GM21447 (cell line): ENCODE results near the gene FLOT1.

Source experiments
- ATAC-seq: cut with Tn5 transposase; IDR thresholded peaks from one replicate; pipeline ENCODE4 v1.9.1; 2021; ENCODE audit not compliant: unreplicated experiment

Gene FLOT1

DNA sequence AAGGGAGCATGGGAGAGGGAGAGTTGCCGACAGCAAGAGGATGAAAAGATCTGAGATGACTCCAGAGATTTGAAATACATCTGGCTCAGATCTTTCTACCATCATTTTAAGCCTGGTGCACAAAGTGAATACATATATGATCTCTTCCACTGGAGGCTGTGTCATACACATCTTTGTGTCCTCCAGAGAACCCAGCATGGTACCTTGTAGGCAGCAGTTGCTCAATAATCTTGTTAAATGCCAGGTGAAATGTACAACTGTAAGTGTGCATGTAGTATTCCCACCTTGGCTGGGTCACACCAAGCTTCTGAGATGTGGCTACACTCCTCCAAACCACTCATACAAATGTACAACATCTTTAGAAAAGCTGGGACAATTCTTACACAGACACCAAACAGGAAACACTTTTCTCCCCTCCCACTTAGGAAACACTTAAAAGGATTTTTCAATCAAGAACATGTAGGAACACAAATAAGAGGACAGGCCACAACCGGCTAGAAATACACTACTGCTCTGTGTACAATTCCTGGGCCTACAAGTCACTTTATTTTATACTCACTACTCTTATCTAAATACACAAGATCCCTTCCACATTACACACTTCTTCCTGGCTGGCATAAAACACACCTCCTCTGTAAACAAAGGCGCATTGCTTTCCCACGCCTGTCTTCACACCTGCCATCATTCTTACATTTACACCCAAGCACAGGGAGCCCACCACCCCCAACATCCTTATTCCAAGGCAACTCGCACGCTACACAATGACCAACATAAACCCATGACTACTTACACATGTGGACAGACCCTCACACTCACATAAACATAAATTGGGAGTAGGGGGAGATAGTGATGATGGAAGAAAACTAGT lies 5.6 kb upstream of the FLOT1 start:
- no peak for ATAC-seq

DNA sequence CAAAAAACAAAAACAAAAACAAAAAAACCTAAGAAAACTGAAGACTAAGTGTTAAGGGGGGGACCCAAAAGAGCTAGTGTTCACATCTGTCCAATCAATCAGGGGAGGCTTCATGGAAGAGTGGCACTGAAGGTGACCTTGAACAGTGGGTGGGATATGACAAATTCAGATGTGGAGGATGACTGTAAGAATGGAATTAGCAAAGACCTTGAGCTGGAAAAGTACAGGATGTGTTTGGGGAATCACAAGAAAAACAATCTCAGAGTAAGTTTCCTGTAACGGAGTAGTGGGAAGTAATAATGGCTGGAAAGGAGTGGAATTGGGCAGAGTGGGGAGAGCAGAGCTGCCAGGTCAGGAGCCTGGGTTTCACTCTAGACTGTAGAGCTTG lies 4.8 kb upstream of the FLOT1 start:
- ATAC-seq, result no peak

DNA sequence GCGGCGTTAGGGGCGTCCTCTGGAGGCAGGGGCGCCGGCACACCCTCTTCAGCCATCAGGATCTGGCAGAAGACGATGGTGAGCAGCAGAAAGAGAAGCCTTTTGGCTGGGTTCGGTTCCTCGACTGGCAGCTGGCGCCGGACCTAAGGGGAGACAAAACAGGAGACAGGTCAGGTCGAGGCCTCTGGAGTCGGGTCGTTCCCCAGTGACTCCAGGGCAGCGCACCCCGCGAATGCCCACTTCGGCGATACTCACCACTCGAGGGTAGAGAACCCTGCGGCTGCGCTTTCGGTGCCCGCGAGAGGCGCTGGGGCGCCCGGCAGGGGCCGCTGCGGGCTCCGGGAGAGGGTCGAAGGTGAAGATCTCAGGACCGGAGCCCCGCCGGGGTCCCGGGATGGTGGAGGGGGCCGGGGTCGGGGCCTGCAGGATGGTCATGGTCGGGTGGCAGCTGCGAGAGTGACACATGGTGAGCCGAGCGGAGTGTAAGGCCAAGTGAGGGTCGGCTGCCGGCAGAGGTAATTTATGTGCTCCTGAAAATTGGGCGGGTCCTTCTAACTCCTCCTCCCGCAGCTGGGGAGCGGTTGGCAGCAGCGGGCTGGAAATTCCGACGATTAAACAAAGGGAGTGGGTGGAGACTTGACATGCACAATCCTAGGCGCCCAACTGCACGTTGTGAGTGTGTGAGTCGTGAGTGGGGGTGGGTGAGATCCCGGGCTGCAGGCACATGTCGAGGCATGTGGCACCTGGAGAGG lies 1.7 kb upstream of the FLOT1 start, which contains the start of gene IER3:
Gene IER3 (minus strand): TSS at position 494 of the 752 bp plus-strand sequence. CDS start 29 bp downstream, at position 465.
- ATAC-seq, result no peak

DNA sequence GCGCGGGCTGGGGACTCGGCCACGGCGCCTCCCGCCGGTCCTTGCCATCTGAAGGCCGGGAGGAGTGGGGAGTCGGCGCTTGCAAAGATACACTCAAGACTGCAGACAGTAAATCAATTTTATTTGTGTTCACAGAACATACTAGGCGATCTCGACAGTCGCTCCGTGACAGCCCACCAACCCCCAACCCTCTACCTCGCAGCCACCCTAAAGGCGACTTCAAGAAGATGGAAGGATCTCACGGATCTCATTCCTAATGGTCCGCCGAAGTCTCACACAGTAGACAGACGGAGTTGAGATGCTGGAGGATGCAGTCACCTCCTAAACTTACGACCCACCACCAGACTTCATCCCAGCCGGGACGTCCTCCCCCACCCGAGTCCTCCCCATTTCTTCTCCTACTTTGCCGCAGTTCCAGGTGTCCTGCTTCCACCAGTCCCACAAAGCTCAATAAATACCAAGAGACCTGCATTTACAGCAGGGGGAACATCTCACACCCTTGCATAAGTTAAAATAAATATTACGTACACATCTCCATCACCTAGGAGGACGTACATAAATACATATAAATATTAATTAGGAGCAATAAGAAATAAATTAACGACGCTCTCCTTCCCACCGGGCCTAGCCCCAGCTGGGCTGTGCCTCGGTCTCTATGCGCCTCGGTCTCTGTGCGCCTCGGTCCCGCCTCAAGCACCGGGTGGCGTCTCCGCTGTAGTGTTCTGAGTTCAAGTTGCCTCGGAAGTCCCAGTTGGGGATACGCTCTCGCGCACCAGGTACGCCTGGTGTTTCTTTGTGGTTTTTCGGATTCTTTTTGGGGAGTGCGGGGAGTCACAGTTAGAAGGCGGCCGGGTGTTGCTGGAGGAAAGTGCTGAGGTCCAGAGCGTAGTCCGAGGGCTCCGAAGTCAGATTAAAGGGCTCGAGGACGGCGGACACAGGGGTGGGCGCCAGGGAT lies 889 bp upstream of the FLOT1 start:
- peak; percentile 34 for ATAC-seq

DNA sequence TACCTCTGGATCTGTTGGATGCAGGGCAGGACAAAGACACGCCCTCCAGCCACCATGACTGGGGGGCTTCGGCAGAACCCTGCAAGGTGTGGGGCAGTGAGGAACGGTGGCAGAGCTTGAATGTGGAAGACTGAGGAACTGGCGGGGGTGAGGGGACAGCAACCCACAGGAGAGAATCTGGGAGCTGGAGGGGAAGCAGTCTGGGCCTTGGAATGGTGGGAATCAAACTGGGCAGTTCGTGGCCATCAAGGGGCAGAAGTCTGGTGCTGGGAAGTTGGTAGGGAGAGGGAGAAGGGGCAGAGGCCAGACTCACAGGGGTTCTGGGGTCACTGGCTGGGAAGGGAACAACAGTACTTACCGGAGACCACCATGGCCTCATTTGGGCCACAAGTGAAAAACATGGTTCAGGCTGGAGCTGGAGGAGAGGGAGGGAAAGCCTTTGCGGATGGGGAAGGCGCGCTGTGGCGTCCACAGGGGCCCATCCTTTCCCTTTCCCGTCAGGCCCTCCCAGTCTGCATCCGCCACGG lies 635 bp downstream of the FLOT1 start:
- no peak for ATAC-seq

DNA sequence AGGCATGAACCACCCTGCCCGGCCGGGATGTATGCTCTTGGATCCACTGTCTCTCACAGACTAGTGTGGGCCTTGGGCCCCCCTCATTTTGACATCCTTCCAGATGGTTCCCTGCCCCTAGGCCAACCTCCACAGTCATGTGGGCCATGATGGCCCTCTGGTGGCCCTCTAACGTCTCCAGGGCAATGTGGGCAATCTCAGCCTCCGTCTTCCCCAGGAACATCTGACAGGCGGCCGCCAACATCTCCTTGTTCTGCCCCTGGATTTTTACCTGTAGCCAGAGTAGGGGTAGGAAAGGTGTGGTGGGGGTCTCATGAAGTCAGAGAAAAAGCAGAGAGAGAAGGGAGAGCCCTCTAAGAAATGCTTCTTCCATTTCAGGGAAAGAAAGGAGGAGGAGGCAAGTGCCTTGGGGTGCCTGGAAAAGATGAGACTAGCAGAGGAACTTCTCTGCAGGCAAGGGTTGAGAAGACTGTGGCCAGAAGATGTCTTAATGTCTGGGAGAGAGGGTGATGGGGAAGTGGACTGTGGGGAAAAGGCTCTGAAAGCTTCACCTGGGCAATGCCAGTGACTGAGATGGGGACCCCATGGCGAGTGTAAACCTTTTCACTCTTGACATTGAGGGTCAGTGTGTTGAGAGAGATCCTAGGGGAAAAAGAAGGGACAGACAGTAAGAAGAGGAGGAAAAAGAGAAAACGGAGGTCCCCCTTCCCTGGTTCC lies 1.3 kb downstream of the FLOT1 start:
- ATAC-seq, result no peak

DNA sequence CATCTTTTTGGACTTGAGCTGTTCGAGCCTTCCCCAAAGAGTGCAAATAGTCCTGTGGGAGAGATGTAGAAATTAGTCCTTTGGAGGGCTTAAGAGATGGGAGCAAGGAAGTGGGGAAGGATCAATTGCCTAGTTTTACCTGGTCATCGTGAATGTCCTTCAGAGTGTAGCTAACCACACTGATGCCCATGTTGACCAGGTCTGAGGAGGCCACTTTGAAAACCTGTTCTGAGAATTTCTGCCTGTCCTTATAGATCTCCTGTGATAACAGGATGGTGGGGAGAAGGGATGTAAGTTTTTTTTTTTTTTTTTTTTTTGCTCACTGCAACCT lies 2.0 kb downstream of the FLOT1 start:
- ATAC-seq, result no peak

DNA sequence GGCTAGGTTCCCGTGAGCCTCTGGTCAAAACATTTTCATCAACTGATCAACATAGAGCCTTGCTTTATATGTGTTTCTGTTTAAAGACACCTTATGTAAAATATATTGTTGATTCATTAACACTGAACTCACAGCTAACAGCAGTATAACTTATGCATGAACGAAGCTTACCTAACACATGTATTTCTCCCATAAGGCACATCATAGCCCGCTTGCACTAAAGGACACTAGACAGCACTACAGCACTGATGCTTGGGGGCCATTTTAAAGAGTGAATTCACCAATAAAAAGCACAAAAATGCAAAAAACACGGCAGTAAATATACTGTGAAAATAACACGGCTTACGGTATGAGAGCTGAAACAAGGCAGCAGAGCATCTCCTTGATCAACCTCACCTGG lies 4.0 kb downstream of the FLOT1 start:
- ATAC-seq, result no peak

DNA sequence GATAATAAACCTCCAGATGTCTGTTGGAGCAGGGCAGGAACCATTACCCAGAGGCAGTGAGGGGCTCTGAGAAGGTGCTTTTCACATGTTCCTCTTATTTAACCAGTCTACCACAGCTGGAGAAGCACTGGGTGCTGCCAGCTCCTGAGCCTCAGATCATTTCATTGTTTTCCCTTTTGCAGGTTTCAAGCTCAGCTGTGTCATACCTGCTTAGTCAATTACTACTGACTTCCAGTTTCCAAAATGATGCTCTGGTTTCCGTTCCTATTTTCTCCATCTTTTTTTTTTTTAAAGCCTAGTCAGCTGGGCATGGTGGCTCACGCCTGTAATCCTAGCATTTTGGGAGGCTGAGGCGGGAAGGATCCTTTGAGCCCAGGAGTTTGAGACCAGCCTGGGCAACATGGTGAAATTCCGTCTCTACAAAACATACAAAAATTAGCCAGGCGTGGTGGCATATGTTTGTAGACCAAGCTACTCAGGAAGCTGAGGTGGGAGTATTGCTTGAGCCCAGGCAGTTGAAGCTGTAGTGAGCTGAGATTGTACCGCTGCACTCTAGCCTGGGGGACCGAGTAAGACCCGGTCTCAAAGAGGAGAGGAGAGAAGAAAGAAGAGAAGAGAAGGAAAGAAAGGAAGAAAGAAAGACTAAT lies 6.7 kb downstream of the FLOT1 start:
- peak; percentile 37 for ATAC-seq

DNA sequence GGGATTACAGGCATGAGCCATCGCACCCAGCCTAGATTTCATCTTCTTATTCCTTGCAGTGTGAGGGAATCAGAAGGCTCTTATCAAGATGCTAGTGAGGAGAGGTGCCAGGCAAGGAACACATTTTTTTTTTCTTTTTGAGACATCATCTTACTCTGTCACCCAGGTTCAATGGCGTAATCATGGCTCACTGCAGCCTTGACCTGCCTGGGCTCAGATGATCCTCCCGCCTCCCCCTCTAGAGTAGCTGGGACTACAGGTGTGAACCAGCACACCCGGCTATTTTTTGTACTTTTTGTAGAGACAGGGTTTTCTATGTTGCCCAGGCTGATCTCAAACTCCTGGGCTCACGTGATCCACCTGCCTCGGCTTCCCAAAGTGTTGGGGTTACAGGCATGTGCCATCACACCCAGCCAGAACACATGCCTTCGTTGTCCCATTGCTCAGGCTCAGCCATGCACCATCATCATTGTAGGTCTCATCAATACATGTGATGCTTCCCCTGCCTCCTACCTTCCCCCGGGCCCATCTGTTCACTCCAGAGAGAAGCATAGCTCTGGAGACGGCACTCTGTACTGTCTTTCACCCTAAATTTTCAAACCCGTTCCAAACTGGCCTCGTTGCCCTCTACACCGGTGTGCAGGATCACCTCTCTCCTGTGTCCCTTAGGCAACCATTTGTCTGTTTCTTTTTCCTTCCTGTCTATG lies 10.1 kb downstream of the FLOT1 start:
- no peak for ATAC-seq

DNA sequence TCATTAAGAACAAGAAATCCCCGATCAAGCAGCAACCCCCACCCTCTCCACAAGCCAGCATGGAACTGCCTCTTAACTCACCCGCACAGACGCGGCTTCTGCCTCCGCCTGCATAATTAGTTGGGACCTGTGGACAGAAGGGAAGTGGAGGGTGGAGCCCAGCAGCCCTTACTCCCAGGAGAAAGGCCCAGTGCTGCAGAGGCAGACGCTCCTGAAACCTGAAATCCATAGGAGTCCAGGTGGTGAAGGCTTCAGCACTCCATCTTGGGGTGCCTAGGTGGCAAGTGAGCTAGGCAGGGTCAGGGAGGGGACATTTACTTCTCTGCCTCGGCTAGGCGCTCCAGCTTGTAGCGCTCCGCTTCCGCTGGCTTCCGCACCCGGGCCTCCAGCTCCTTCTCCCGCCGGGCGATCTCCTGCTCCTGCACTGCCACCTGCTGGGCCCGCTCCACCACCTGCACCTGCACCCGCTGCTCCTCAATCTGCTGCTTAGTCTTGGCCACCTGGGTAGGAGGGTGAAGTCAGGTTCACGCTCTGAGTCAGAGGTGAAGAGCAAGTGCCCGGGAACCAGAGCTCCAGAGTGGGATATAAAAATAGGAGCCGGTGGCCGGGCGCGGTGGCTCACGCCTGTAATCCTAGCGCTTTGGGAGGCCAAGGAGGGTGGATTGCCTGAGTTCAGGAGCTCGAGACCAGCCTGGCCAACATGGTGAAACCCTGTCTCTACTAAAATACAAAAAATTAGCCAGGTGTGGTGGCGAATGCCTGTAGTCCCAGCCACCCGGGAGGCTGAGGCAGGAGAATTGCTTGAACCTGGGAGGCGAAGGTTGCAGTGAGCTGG lies 11.7 kb downstream of the FLOT1 start:
- ATAC-seq, result peak; percentile 53

DNA sequence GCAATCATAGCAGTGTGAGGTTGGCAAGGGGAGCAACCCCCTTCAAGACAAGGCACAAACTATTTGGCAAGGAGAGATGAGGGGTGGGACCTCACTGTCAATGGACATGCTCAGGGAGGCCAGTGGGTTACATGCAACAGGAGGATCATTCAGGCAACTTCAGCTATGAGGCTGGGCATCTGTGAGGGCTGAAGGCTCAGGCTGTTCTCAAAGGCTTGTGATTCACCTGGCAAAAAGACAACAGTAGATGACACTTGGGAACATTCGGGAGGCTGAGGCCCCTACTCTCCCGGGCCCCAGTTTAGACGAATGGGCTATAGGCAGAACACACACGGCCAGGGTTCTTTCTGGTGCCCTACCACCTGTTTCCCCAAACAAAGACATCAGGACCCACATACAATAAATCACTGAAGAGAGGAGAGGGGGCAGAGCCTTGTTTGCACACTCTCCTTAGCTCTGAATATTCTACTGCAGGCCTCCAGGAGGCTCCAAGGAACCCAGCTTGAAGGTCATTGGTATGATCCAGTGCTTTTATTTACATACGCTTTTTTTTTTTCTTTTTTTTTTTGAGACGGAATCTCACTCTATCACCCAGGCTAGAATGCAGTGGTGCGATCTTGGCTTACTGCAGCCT lies 14.4 kb downstream of the FLOT1 start:
- ATAC-seq, result no peak

DNA sequence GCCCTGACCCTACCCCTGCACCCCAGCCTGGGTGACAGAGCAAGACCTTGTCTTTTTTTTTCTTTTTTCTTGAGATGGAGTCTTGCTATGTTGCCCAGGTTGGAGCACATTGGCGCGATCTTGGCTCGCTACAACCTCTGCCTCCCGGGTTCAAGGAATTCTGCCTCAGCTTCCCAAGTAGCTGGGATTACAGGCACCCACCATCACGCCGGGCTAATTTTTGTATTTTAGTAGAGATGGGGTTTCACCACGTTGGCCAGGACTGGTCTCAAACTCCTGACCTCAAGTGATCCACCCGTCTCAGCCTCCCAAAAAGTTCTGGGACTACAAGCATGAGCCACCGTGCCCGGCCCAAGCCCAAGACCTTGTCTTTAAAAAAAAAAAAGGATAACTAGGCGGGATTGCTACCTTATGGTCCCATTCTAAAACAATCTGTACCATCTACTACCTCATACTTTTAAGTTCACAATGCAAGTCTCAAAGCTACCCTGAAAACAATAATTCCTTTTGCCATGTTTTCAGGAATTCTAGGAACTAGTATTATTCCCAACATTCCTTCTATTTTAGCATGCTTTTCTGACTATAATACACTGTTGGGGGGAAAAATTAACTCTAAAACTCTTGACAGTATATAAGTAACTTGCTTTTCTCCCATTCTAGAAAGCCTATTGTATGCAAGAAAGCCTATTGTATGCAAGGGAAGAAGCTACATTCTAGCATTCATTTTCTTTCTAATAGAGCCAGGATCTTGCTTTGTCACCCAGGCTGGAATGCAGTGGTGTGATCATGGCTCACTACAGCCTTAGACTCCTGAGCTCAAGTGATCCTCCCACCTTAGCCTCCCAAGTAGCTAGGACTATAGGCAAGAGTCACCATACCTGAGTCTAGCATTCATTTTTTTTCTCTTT lies 15.7 kb downstream of the FLOT1 start:
- no peak for ATAC-seq

DNA sequence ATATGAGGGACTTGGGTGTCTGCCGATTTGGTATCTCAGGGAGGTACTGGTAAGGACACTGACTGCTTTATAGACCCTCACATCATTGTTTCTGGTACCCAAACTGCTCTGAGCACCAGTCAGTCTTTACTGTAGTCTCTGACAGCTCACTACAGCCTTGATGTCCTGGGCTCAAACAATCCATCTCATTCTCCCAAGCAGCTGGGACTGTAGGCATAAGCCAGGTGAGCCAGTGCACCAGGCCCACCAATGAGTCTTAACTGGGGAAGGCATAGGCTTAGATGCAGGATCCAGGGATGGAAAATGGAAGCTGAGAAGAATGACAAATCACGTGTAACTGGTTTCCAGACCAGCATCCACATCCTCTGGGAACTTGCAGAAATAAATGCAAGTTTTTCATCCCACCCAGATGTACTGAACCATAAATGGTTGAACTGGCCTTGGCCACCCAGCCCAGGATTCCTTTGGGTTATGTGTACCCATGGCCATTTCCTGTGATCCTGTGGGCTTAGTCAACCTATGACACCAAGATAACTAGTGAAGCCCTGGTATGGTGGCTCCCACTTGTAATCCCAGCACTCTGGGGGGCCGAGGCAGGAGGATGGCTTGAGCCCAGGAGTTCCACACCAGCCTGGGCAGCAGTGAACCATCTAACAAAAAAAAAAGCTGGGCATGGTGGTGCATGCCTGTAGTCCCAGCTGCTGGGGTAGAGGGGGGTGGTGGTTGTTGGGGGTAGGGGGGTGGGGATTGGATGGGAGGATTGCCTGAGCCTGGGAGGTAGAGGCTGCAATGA lies 16.6 kb downstream of the FLOT1 start:
- no peak for ATAC-seq

DNA sequence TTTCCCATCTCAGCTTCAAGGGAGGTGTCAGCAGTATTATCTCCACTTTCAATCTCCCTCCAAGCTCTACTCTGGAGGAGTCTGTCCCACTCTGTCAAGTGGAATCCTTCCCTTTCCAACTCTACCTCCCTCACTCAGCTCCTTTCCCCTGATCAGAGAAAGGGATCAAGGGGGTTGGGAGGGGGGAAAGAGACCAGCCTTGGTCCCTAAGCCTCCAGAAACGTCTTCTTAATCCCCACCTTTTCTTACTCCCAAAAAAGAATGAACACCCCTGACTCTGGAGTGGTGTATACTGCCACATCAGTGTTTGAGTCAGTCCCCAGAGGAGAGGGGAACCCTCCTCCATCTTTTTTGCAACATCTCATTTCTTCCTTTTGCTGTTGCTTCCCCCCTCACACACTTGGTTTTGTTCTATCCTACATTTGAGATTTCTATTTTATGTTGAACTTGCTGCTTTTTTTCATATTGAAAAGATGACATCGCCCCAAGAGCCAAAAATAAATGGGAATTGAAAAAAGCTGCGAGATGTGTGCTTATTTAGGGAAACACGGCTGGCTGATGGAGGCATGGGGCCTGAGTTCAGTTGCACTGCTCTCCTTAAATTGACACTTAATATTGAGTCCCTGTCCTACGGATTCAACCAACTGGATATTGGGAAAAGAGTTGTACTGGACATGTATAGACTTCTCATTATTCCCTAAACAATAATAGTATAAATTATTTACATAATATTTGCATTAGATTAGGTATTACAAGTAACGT lies 17.4 kb downstream of the FLOT1 start:
- ATAC-seq, result no peak
